HL-60/S4 treated with phorbol 12-myristate 13-acetate at 8.2 ng/mL for 4 days and 3 days (cell line): ENCODE measurements around the gene DUS1L.

Experiments
- in situ Hi-C: fragments of 300-500 bp; cut with MboI; formaldehyde crosslinking; loops from 2 replicates; pipeline ENCODE4 v1.15.0; 2022; ENCODE audit warnings: low sequenced_read_pairs

The DUS1L gene

GRCh38 chr17:82077617-82078358 lies 12.2 kb upstream of the DUS1L start:
- in situ Hi-C loops, result no loop called here

- in situ Hi-C loops, result no loop called here
These were observed 11.4 kb upstream of the DUS1L start for GRCh38 chr17:82076785-82077591.

- in situ Hi-C loops, result no loop called here
These were observed 10.6 kb upstream of the DUS1L start for GRCh38 chr17:82076018-82076784.

- in situ Hi-C loops, result no loop called here
These were observed 7.8 kb upstream of the DUS1L start for GRCh38 chr17:82073446-82073845.

- in situ Hi-C loops, result no loop called here
These were observed 7.2 kb upstream of the DUS1L start for GRCh38 chr17:82072827-82073226.

- in situ Hi-C loops, result no loop called here
These were observed 5.0 kb upstream of the DUS1L start for GRCh38 chr17:82070611-82071010.

GRCh38 chr17:82065193-82065637 lies 389 bp downstream of the DUS1L start:
- in situ Hi-C loops, result no loop called here

- in situ Hi-C loops, result no loop called here
These were observed 991 bp downstream of the DUS1L start for GRCh38 chr17:82064433-82065192.

GRCh38 chr17:82063424-82064415 lies 1.9 kb downstream of the DUS1L start:
- in situ Hi-C loops, result no loop called here

GRCh38 chr17:82062984-82063368 lies 2.6 kb downstream of the DUS1L start:
- in situ Hi-C loops, result no loop called here

GRCh38 chr17:82062076-82062983 lies 3.3 kb downstream of the DUS1L start:
- in situ Hi-C loops, result no loop called here

- in situ Hi-C loops, result no loop called here
These were observed 4.3 kb downstream of the DUS1L start for GRCh38 chr17:82061047-82061925.

- in situ Hi-C loops, result no loop called here
These were observed 5.0 kb downstream of the DUS1L start for GRCh38 chr17:82060614-82061013.

- in situ Hi-C loops, result no loop called here
These were observed 5.6 kb downstream of the DUS1L start for GRCh38 chr17:82060001-82060380.

- in situ Hi-C loops, result no loop called here
These were observed 6.2 kb downstream of the DUS1L start for GRCh38 chr17:82059272-82060000.

- in situ Hi-C loops, result no loop called here
These were observed 6.8 kb downstream of the DUS1L start for GRCh38 chr17:82058855-82059249.
